ENCODE measurements around the gene DCANP1. TPM values are rescaled to one million over a fixed set of nuclear protein-coding genes. Genes with fewer than 3 reads are reported as not detected.
A peak's percentile ranks its signal among the peaks of the same experiment; 100 is the strongest.

The DCANP1 gene
- total RNA-seq, 2 donors from 2014 or later = not detected

GRCh38 chr5:135481909-135482311 lies 34.8 kb upstream of the DCANP1 start:
- intact Hi-C loops (cut with DNase I) = no loop called here
- ATAC-seq (no peak), DNase-seq (no peak)

- no peak for DNase-seq
- ATAC-seq = peak in 1 of 2 donors; percentile 66
- intact Hi-C loops (cut with DNase I) = no loop called here
These were observed 34.2 kb upstream of the DCANP1 start for GRCh38 chr5:135481387-135481786.

GRCh38 chr5:135480511-135480910 lies 33.4 kb upstream of the DCANP1 start:
- DNase-seq = no peak
- intact Hi-C loops (cut with DNase I) = no loop called here
- ATAC-seq = no peak

- intact Hi-C loops (cut with DNase I) = no loop called here
- DNase-seq (no peak), ATAC-seq (no peak)
These were observed 31.8 kb upstream of the DCANP1 start for GRCh38 chr5:135478938-135479337.

GRCh38 chr5:135477613-135478066 lies 30.5 kb upstream of the DCANP1 start:
- DNase-seq (no peak), ATAC-seq (no peak)
- intact Hi-C loops (cut with DNase I) = no loop called here

- ATAC-seq (no peak), DNase-seq (no peak)
- intact Hi-C loops (cut with DNase I) = no loop called here
These were observed 29.8 kb upstream of the DCANP1 start for GRCh38 chr5:135476615-135477581.

- DNase-seq (no peak), ATAC-seq (no peak)
- intact Hi-C loops (cut with DNase I) = no loop called here
These were observed 27.0 kb upstream of the DCANP1 start for GRCh38 chr5:135473956-135474670.

GRCh38 chr5:135472141-135472540 lies 25.0 kb upstream of the DCANP1 start:
- intact Hi-C loops (cut with DNase I) = no loop called here
- no peak for DNase-seq
- ATAC-seq = no peak

- DNase-seq = no peak
- intact Hi-C loops (cut with DNase I) = no loop called here
These were observed 24.6 kb upstream of the DCANP1 start for GRCh38 chr5:135471726-135472125.

GRCh38 chr5:135469911-135470310 lies 22.8 kb upstream of the DCANP1 start:
- intact Hi-C loops (cut with DNase I) = loop anchor here in 1 of 2 donors (10.0 kb wide), 1 partner anchor 365 kb away; the partner anchor contains the start of gene SLC25A48
- ATAC-seq (no peak), DNase-seq (no peak)

More at GRCh38 chr5:135471726-135472125, 24.6 kb upstream of the DCANP1 start:
- ATAC-seq = no peak

- no peak for ATAC-seq
- no peak for DNase-seq
- intact Hi-C loops (cut with DNase I) = loop anchor here in 1 of 2 donors (10.0 kb wide), 1 partner anchor 366 kb away; the partner anchor contains the start of gene SLC25A48
These were observed 21.4 kb upstream of the DCANP1 start for GRCh38 chr5:135468541-135468940.

- no peak for DNase-seq
- ATAC-seq = no peak
These were observed 20.8 kb upstream of the DCANP1 start for GRCh38 chr5:135467871-135468485.

GRCh38 chr5:135467051-135467625 lies 20.0 kb upstream of the DCANP1 start:
- intact Hi-C loops (cut with DNase I) = loop anchor here in 1 of 2 donors (10.0 kb wide), 1 partner anchor 368 kb away; the partner anchor contains the start of gene SLC25A48
- ATAC-seq (no peak), DNase-seq (no peak)

More at GRCh38 chr5:135467871-135468485, 20.8 kb upstream of the DCANP1 start:
- intact Hi-C loops (cut with DNase I) = loop anchor here in 1 of 2 donors (10.0 kb wide), 1 partner anchor 367 kb away; the partner anchor contains the start of gene SLC25A48

GRCh38 chr5:135466178-135467050 lies 19.3 kb upstream of the DCANP1 start:
- peak; percentile 81 for DNase-seq
- peak; percentile 95 to 96 for ATAC-seq
- intact Hi-C loops (cut with DNase I) = loop anchor here in 1 of 2 donors (1.0 to 10.0 kb wide), 2 partner anchors 85 to 368 kb away; partner anchors contain the start of gene SLC25A48

- DNase-seq (no peak), ATAC-seq (no peak)
- intact Hi-C loops (cut with DNase I) = loop anchor here in 1 of 2 donors (1.0 to 10.0 kb wide), 2 partner anchors 86 to 369 kb away; partner anchors contain the start of gene SLC25A48
These were observed 18.4 kb upstream of the DCANP1 start for GRCh38 chr5:135465391-135466122.

- intact Hi-C loops (cut with DNase I) = loop anchor here (2.0 to 10.0 kb wide), 2 partner anchors 88 to 372 kb away; partner anchors contain the start of gene SLC25A48 (in 1 of the 2)
- ATAC-seq = no peak
- no peak for DNase-seq
These were observed 15.2 kb upstream of the DCANP1 start for GRCh38 chr5:135462304-135462703.

All from left cardiac atrium (tissue), 4 donors.